ENCODE measurements around the gene LAMA2.

DNA sequence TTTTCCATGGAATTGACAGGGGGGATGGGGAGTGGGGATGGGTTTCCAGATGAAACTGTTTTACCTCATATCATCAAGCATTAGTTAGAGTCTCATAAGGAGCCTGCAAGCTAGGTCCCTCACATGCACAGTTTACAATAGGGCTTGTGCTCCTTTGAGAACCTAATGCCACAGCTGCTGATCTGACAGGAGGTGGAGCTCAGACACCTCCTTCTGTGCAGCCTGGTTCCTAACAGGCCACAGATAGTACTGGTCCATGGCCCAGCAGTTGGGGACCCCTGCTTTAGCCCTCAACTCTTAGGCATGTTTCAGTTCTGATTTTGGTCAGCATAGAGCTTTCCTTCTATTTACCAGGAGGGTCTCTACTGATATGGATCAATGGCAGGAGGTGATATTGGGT, 251.6 kb downstream of the LAMA2 start:
- TF ChIP-seq, protein P1, sequence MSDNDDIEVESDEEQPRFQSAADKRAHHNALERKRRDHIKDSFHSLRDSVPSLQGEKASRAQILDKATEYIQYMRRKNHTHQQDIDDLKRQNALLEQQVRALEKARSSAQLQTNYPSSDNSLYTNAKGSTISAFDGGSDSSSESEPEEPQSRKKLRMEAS (IDR thresholded peaks at IDR 0.05) = no peak
- TF ChIP-seq, protein P2, sequence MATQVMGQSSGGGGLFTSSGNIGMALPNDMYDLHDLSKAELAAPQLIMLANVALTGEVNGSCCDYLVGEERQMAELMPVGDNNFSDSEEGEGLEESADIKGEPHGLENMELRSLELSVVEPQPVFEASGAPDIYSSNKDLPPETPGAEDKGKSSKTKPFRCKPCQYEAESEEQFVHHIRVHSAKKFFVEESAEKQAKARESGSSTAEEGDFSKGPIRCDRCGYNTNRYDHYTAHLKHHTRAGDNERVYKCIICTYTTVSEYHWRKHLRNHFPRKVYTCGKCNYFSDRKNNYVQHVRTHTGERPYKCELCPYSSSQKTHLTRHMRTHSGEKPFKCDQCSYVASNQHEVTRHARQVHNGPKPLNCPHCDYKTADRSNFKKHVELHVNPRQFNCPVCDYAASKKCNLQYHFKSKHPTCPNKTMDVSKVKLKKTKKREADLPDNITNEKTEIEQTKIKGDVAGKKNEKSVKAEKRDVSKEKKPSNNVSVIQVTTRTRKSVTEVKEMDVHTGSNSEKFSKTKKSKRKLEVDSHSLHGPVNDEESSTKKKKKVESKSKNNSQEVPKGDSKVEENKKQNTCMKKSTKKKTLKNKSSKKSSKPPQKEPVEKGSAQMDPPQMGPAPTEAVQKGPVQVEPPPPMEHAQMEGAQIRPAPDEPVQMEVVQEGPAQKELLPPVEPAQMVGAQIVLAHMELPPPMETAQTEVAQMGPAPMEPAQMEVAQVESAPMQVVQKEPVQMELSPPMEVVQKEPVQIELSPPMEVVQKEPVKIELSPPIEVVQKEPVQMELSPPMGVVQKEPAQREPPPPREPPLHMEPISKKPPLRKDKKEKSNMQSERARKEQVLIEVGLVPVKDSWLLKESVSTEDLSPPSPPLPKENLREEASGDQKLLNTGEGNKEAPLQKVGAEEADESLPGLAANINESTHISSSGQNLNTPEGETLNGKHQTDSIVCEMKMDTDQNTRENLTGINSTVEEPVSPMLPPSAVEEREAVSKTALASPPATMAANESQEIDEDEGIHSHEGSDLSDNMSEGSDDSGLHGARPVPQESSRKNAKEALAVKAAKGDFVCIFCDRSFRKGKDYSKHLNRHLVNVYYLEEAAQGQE (IDR thresholded peaks at IDR 0.05; ENCODE audit: low read depth) = no peak
- TF ChIP-seq ZBTB7A (IDR thresholded peaks at IDR 0.05; ENCODE audit: low read depth) = no peak
- no peak for TF ChIP-seq FOXM1 (IDR thresholded peaks at IDR 0.05; ENCODE audit: borderline replicate concordance, low read depth)
- no peak for TF ChIP-seq CEBPB (IDR thresholded peaks at IDR 0.05)
